GM21529 (cell line): Measurements from ENCODE around the gene GNAT3.

ENCODE experiments used
- ATAC-seq: cut with Tn5 transposase; IDR thresholded peaks from one replicate; pipeline ENCODE4 v1.9.1; 2021; ENCODE audit not compliant: unreplicated experiment

GNAT3 gene

GRCh38 chr7:80505900-80506500 lies 5.9 kb downstream of the GNAT3 start:
- ATAC-seq, result no peak

GRCh38 chr7:80500325-80500724 lies 11.5 kb downstream of the GNAT3 start:
- no peak for ATAC-seq

GRCh38 chr7:80499350-80499953 lies 12.4 kb downstream of the GNAT3 start:
- ATAC-seq, result no peak

- no peak for ATAC-seq
Measured at GRCh38 chr7:80498481-80499349, 13.1 kb downstream of the GNAT3 start.

- no peak for ATAC-seq
Measured at GRCh38 chr7:80496586-80496985, 15.3 kb downstream of the GNAT3 start.

GRCh38 chr7:80493121-80493849 lies 18.6 kb downstream of the GNAT3 start:
- ATAC-seq, result no peak

- no peak for ATAC-seq
Measured at GRCh38 chr7:80491462-80491861, 20.4 kb downstream of the GNAT3 start.

GRCh38 chr7:80488851-80489370 lies 23.0 kb downstream of the GNAT3 start:
- no peak for ATAC-seq

GRCh38 chr7:80488406-80488805 lies 23.5 kb downstream of the GNAT3 start:
- no peak for ATAC-seq

- ATAC-seq, result no peak
Measured at GRCh38 chr7:80485721-80486120, 26.1 kb downstream of the GNAT3 start.

GRCh38 chr7:80482950-80483349 lies 28.9 kb downstream of the GNAT3 start:
- no peak for ATAC-seq

- ATAC-seq, result no peak
Measured at GRCh38 chr7:80481196-80481884, 30.5 kb downstream of the GNAT3 start.

GRCh38 chr7:80480566-80480965 lies 31.3 kb downstream of the GNAT3 start:
- ATAC-seq, result no peak

GRCh38 chr7:80478683-80479082 lies 33.2 kb downstream of the GNAT3 start:
- ATAC-seq, result no peak

- ATAC-seq, result no peak
Measured at GRCh38 chr7:80476035-80476434, 35.8 kb downstream of the GNAT3 start.

GRCh38 chr7:80475383-80475782 lies 36.5 kb downstream of the GNAT3 start:
- ATAC-seq, result no peak

GRCh38 chr7:80473751-80474150 lies 38.1 kb downstream of the GNAT3 start:
- ATAC-seq, result no peak

GRCh38 chr7:80472491-80473200 lies 39.2 kb downstream of the GNAT3 start:
- no peak for ATAC-seq

GRCh38 chr7:80468931-80469714 lies 42.7 kb downstream of the GNAT3 start:
- ATAC-seq, result no peak
